GM19043 (cell line): Measurements from ENCODE around the gene TDO2.
A peak's percentile ranks its signal among the peaks of the same experiment; 100 is the strongest.
"Not testable (repeated sequence)": the region's sequence is repeated elsewhere in the genome, so short reads cannot be mapped to it uniquely, and the experiment has no call there.

ENCODE experiments used
- ATAC-seq: cut with Tn5 transposase; IDR thresholded peaks from one replicate; pipeline ENCODE4 v1.9.1; 2021; ENCODE audit warnings: low read depth; ENCODE audit not compliant: unreplicated experiment

Gene TDO2

DNA sequence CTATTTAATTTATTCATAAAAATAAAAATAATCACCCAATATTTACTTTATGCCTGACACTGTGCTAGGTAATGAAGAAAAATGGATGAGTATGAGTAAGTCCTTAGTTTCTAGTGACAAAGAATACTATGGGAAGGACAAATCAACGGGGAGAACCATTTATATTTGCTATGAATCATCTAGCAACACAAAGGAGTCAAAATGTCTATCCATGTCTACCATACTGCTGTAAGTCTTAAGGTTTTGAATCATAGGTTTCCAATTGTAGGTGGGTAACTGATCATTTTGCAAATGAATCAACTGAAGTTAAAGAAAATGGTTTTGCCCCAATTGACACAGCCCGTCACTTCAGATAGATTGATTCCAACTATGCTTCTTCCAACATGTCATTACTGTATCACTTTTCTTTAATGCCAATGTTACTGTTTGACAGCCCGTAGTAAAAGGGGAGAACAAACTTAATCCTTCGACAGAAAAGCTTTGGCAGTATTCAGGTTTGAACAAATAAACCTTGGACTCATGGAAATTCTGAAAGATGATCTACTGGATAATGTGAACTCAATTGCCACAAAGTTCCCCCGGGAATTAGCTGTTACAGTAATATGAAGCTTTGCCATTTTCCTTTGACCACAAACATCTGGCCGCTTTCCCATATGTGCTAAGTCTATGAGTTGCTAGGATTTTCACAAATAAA lies 3.2 kb downstream of the TDO2 start:
- ATAC-seq: no peak

DNA sequence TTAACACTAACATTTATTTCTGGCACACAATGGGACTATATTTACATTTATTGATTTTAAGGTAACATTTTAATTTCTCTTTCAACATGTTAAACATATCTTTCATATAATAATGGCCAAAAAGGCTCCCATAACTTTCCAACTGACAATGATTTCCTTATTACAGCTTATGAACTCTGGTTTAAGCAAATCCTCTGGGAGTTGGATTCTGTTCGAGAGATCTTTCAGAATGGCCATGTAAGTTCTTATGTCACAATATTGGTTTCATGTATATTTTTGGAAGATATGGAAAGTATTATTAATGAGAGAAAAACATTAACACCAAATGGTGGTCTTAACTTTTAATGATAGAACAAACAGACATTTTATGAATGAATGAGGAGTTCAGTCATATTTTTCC lies 4.1 kb downstream of the TDO2 start:
- no peak for ATAC-seq

DNA sequence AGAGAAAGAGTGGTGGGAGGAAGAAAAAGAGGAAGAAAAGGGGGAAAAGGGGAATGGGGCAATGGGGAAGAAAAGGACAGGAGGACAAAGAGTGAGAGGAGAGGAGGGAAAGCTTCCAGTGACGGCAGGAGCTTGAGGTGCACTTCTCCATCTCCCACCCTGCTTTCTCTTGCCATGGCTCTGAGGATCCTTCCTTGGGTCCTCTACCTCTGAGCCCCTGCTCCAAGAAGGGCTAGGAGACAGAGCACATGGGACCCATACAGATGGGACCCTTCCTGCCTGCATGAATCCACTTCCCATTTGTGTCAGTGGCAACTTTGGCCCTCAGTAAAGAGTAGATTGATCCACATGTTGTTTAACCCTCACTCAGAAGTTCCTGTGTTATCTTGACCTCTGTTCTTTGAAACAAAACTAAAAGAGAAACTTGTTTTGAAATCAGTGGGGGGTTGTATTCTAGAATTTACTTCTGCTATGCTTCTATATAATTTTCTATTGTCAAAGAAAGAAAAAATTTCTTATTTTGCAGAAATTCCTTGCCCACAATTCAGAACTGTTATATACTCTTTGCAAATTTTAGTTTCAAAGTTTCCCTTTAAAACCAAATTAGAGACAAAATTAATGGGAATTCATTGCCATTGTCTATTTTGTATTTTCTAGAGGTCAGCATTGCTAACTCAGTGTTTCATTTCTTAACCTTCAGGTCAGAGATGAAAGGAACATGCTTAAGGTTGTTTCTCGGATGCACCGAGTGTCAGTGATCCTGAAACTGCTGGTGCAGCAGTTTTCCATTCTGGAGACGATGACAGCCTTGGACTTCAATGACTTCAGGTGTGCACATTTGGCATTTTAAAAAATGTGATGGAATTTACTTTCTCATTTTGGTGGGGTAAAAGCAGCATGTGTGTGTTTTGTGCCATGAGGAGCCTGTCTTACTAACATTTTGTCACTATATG lies 5.0 kb downstream of the TDO2 start:
- ATAC-seq: peak; percentile 49

DNA sequence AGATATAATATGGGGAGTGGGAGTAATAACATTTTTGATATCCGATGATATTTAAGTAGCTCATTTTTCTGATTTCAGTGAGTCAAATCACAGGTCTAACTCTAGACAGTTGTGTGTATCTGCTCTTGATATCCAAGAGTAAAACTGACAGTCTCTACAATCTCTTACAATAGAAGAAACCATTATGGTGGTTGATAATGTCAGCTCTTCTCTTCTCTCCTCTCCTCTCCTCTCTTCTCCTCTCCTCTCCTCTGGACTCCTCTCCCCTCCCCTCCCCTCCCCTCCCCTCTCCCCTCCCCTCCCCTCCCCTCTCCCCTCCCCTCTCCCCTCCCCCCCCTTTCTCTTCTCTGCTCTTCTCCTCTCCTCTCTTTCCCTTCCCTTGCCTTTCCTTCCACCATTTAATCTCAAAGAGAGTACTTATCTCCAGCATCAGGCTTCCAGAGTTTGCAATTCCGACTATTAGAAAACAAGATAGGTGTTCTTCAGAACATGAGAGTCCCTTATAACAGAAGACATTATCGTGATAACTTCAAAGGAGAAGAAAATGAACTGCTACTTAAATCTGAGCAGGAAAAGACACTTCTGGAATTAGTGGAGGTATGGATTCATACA lies 6.2 kb downstream of the TDO2 start:
- no peak for ATAC-seq

DNA sequence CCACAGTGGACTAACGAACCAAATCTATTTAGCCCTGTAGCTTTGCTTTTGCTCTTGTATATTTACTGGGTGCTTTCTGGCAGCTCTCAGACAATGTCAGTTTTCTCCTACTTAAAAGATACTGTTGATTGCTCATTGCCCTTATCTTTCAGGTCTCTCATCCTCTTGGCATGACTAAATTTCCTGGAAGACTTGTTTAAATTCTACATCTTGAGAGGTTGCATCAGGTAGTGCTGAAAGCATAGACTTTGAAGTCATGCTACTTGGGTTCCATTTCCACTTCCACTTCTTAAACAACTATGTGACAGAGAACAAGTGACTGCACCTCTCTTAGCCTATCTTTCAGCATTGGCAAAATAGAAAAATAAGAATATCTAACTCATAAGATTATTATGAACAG lies 8.4 kb downstream of the TDO2 start:
- ATAC-seq: no peak

DNA sequence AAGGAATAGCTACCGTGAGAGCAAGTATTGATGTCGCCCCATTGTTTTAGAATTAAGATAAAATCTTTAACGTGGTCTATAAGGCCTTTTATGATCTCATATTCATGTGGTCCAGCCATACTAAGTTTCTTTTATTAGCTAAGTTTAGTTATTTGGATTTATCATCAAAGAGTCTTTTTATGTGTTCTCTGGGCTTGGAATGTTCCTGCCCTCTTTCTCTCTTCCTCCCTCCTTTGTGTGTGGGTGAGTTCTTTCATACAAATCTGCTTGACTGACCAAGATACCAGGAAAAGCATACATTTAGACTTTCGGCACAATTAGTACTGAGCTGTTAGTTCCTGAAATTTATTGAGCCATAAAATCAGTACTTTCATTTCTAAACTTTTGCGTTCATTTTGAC lies 11.3 kb downstream of the TDO2 start:
- ATAC-seq: no peak

DNA sequence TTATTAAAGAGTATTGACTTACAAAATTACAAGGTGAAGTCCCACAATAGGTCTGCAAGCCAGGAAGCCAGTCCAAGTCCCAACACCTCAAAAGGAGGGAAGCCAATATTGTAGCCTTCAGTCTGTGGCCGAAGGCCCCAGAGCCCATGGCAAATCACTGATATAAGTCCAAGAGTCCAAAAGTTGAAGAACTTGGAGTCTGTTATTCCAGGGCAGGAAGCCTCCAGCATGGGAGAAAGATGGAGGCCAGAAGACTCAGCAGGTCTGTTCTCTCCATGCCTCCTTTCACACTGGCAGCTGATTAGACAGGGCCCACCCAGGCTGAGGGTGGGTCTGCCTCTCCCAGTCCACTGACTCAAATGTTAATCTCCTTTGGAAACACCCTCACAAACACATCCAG lies 18.1 kb downstream of the TDO2 start:
- ATAC-seq: no peak

DNA sequence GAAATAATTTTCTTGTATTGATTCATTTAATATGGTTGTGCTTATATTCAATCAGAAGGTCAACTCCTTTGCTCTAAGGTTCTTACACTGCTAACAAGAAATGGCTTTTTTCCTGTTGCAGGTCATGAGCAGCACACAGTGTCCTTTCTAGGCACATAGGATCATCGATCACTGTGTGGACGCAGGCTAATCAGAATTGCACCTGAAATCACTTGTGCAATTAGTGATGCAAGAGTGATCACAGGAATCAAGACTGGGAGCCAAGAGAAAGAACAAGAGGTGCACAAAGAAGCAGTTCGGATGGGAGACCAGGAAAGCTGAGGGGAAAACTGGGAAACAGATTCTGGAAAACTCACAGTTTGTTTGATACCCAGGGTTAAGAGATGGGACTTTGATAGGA lies 21.1 kb downstream of the TDO2 start:
- ATAC-seq: no peak

DNA sequence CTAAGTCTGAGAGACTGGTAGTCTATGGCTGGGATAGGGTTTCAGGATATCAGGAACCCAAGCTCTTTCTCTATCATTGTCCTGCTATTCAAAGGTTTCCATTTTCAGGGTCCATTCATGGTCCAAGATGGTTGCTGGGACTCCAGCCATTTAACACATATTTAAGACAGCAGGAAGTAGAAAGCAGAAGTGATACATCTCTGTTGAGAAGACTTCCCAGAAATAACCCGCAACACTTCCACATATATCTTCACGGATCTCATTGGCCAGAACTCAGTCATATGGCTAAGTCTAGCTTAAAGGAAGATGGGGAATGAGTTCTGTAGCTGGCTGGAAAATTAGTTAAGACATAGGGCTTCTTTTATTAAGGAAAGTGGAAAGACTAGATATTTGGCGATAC lies 26.3 kb downstream of the TDO2 start:
- no peak for ATAC-seq

DNA sequence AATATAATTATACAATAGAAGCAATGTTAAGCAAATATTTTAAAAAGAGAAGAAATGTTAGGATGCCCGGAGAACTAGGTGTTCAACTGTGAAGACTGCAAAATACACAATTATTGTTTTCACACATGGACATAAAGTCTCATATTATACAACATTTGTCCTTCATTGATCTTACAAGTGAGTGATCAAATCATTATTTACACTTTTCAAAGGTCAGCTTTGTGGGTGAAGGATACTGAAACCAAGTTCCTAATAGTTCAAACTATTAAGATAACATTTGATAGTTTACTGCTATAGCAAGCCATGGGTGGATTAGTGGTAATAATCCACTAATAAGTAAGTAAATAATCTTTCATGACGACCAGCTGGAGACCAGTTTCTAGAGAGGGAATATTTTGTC lies 26.8 kb downstream of the TDO2 start:
- ATAC-seq: no peak

DNA sequence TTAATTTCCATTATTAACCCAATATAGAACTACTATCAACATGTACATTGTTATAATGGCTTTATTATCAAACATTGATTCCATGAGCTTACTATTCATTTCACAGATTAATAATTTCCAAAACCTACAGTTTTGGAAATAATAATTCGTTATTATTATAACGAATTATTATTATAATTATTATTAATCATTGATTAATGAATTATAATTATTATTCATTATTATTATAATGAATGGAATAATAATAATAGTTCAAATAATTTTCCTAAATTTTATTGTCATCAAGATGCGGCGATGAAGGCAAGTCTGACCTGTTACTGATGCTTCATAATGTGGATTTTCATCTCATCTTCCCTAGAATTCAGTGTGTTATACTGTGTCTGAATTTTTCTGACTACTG lies 28.1 kb downstream of the TDO2 start:
- ATAC-seq: no peak

DNA sequence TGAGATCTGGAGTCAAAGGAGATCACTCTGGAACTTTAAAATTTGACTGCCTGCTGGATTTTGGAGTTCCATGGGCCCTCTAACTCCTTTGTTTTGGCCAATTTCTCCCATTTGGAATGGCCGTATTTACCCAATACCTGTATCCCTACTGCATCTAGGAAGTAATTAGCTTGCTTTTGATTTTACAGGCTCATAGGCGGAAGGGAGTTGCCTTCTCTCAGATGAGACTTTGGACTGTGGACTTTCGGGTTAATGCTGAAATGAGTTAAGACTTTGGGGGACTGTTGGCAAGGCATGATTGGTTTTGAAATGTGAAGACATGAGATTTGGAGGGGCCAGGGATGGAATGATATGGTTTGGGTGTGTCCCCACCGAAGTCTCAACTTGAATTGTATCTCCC lies 31.1 kb downstream of the TDO2 start:
- ATAC-seq: not testable (repeated sequence)

DNA sequence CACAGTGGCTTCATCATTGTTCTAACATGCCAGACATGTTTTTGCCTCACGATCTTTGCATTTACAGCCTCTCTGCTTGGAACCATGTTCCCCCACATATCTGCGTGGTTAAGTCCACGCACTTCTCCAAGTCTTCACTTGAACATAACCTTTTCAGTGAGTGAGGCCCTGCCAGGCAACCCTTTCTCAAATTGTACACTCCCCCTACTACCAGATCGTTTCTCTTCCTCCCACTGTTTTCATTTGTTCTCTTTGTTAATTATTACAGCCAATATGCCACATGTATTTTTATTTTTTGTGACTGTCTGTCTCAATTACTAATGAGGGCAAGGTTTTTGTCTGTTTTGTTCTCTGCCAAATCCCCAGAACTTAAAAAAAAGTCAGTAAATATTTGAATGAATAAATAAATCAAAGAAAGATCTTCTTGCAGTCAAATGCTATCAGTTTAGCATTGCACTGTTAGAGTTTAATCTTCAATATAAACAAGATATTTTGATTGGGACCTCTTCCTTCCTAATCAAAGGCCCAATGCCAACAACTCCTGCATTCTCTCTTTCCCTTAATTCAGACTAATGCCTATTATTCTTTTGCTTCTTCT lies 32.0 kb downstream of the TDO2 start:
- no peak for ATAC-seq

DNA sequence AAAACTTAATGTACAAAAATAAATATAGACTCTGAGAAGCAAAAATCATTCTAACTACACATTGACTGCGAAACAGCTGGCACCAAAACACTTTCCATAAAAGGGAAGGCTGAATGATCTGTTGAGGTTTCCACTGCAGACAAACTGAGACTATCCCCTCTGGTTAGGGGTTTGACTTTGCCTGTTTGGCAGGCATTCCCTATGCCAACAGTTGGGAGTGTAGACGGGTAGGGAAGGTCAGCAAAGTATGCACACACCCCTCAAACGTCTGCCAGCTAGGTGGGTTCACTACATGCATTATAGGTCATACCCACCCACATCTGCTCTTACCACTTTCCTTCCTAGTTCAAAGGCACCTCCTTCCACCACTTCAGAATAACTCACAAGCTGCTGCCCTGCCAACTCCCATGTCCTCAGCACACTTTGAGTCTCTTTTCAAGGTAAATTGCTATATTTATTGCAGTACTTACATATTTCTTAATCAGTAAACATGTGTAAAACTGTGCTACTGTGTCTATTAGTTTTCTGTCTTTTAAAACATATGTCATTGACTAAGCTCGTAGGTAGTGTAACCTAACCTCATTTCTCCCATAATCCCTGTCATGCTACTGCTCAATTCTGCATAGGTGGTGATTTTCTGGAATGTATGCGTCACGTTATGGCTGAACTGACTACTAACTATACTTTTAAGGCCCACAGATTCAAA lies 37.7 kb downstream of the TDO2 start:
- ATAC-seq: no peak

DNA sequence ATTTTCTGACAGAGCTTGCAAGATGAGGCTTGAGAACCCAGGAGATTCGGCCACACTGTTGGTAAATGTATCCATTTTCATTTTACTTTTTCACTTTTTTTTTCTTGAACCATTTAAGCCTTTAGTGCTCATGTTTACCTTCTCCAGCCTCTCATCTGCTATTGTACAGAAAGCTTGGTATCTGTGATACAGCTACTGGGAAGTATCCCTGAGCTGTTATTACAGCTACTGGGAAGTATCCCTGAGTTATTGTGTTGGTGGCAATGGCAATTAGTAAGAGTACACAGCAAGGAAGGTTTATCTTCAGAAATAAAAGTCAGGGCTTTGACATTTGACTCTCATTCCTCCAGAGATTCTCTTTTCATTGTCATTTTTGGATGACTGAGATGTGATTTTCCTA lies 38.3 kb downstream of the TDO2 start:
- no peak for ATAC-seq

DNA sequence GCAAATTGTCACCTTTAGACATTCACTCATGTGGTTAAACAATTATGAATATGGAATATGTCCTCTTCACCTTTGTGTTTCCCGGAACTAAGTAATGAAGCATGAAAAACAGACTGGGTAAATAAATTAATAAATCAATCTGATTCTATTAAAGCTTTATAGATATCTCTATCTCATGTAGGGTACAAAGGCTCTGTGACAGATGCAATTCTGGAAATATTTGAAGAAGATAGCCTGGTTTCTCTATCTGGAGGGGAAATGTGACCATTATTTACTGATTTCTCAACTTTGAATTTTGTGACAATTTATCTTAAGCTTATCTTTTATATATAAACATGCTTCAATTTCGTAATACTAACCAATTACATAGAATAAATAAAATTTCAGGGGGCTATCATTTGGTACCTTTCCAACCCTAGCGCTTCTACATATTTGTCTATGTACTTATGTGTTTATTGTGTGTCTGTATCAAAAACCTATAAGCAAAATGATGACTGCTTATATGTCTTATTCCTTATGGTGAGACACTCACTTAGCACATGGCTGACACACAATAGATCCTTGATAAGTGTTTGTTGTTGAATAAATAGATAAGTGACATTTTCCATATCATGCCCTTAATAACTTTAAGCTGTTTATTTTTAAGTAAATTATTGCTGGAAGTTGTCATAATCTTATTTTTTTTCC lies 40.3 kb downstream of the TDO2 start:
- ATAC-seq: no peak

DNA sequence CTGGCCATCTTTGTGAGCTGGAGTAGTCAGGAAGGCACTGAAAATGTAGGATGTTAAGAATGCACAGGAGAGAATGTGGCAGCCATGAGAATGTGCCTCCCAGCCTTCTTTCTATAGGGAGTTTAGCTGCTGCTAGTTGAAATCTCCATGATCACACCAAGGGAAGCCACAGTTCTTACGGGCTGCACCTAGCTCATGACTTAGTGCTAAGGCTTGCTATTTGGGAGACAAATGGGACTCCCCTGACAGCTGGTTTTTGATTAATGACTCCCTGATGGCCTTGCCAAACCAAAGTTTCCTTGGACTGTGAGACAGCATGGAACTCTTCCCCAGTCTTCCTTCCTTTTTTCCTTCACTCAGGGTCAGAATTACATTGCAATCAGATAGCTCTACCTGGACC lies 41.0 kb downstream of the TDO2 start:
- no peak for ATAC-seq

DNA sequence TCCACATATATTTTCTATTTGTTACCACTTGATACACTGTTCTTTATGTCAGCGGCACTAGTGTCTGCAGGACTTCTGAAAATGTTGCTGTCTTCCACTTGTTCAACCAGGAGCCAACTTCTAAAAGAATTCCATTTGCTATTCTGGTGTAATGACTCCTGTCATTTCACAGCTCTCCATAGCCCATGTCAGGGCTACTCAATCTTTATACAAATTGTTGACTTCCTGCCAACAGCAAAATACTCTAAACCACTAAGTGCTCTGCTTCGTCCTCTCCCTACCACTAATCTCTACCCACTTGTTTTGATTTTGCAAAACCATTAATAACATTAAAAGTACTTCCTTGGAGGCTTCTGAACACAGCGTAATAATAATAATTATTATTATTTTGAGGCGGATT lies 43.0 kb downstream of the TDO2 start:
- ATAC-seq: no peak

DNA sequence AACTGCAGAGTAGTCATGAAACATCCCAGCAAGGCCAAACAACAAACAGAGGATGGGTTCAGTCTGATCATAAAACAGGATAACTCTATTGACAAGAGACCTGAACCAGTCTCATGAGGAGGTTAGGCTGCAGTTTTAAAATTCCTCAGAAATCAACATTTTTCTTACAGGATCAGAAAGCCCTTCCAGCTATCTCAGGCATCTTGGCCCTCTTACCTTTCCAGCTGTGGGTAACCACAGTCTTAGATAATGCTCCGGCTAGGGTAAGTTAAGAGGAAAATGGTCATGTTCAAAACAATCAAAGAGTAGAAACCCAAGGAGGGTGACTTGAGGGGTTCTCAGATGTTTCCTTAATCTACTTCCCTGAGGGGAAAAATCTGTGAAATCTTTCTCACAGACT lies 45.0 kb downstream of the TDO2 start:
- ATAC-seq: no peak

DNA sequence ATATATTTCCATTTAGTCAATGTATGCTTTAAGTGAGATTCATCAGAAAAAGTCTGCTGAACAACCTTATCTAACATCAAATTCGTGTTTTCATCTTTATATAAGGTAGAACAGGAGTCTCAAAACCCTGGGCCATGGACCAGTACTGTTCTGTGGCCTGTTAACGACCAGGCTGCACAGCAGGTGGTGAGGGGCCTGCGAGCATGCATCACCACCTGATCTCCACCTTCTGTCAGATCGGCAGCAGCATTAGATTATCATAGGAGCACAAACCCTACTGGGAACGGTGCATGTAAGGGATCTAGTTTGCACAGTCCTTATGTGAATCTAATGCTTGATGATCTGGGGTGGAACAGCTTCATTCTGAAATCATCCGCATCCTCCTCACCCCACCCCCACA lies 47.0 kb downstream of the TDO2 start:
- no peak for ATAC-seq
